Endothelial cell of umbilical vein (primary cell): ENCODE results near the gene PIGA. TPM values are rescaled to one million over a fixed set of nuclear protein-coding genes. Genes with fewer than 3 reads are reported as not detected.
A peak's percentile ranks its signal among the peaks of the same experiment; 100 is the strongest.

Experiments
- BruUV-seq: library from RNA; stranded (reverse); fragments of 400-500 nt; replicated peaks from 2 replicates; lab custom pipeline; 2021; lab: Mats Ljungman, UMichigan
- CTCF ChIA-PET: fragments of 300-600, 350-600 bp; sonication (Branson Sonifier 250); formaldehyde crosslinking; loops from one replicate; lab custom pipeline; 2021; ENCODE audit warnings: antibody characterized with exemption, inconsistent platforms; lab: Charles Lee
- POLR2A ChIA-PET: fragments of 300-600, 350-600 bp; sonication (Branson Sonifier 250); formaldehyde crosslinking; loops from one replicate; lab custom pipeline; 2021; ENCODE audit warnings: antibody characterized with exemption, inconsistent platforms; lab: Charles Lee
- DNase-seq: peaks from one replicate; pipeline ENCODE4 v3.0.0-alpha.2; 2011; ENCODE audit warnings: low read depth, low spot score
- FAIRE-seq: peaks from 2 replicates; lab custom pipeline; 2011; peaks lifted over from hg19 to GRCh38; lab: Jason Lieb, UNC
- H2AFZ ChIP-seq: 2 replicates; pipeline ENCODE4 v1.6.0; 2012; ENCODE audit warnings: low read depth, low read length, control low read depth, inconsistent platforms
- H3K27ac ChIP-seq: 2 replicates; pipeline ENCODE4 v1.5.1; 2011; ENCODE audit warnings: low read depth, mild to moderate bottlenecking, control low read depth, low read length, moderate library complexity; ENCODE audit not compliant: insufficient read depth
- H3K27me3 ChIP-seq, 2 experiments: 2 replicates each; pipeline versions ENCODE4 v1.6.0 to v1.6.1; 2011; ENCODE audit warnings: low read length in 2 of 2, mixed read lengths in 1 of 2; ENCODE audit not compliant: control insufficient read depth in 2 of 2, insufficient read depth in 2 of 2
- H3K36me3 ChIP-seq, 2 experiments: 2 replicates in 1 of 2; 3 replicates in 1 of 2; pipeline ENCODE4 v1.5.1; 2011; ENCODE audit warnings: low read length in 2 of 2, mild to moderate bottlenecking in 1 of 2, moderate library complexity in 1 of 2; ENCODE audit not compliant: control insufficient read depth in 2 of 2, insufficient read depth in 2 of 2; ENCODE audit errors: extremely low read depth in 1 of 2
- H3K4me1 ChIP-seq: 3 replicates; pipeline ENCODE4 v1.5.1; 2011; ENCODE audit warnings: mild to moderate bottlenecking, low read length; ENCODE audit not compliant: control insufficient read depth, insufficient read depth; ENCODE audit errors: extremely low read depth
- H3K4me2 ChIP-seq: 2 replicates; pipeline ENCODE4 v1.6.1; 2011; ENCODE audit warnings: low read length, control low read depth, mixed read lengths; ENCODE audit not compliant: insufficient read depth
- H3K4me3 ChIP-seq, 3 experiments: fragments of 200-600 bp in 1 of 3; sonication (generic), shearing (Covaris generic) in 1 of 3; replicated peaks in 1 of 3; 2 replicates each; pipeline ENCODE4 v1.5.1; 2011 to 2016; ENCODE audit warnings: control low read depth in 3 of 3, low read length in 3 of 3, mild to moderate bottlenecking in 2 of 3, inconsistent platforms in 1 of 3, low read depth in 1 of 3, moderate library complexity in 1 of 3; ENCODE audit not compliant: insufficient read depth in 1 of 3
- H3K79me2 ChIP-seq: 2 replicates; pipeline ENCODE4 v1.6.0; 2012; ENCODE audit warnings: low read length, inconsistent platforms; ENCODE audit not compliant: control insufficient read depth, insufficient read depth
- H3K9ac ChIP-seq: replicated peaks from 2 replicates; pipeline ENCODE3; 2011; ENCODE audit warnings: low read length, control low read depth; ENCODE audit not compliant: insufficient read depth; ENCODE audit errors: extremely low read depth
- H3K9me1 ChIP-seq: replicated peaks from 3 replicates; pipeline ENCODE4 v1.6.0; 2011; ENCODE audit warnings: mild to moderate bottlenecking, low read length; ENCODE audit not compliant: control insufficient read depth, insufficient read depth; ENCODE audit errors: extremely low read depth
- H3K9me3 ChIP-seq: replicated peaks from 2 replicates; pipeline ENCODE4 v1.5.1; 2012; ENCODE audit warnings: low read length, inconsistent platforms; ENCODE audit not compliant: control insufficient read depth, insufficient read depth
- H4K20me1 ChIP-seq: replicated peaks from 2 replicates; pipeline ENCODE3; 2011; ENCODE audit warnings: mild to moderate bottlenecking, low read length; ENCODE audit not compliant: control insufficient read depth, insufficient read depth; ENCODE audit errors: extremely low read depth
- EZH2 ChIP-seq: IDR thresholded peaks from 2 replicates; pipeline ENCODE4 v1.6.1; 2012; ENCODE audit warnings: borderline replicate concordance, low read depth, mild to moderate bottlenecking, moderate library complexity, low read length, inconsistent platforms; ENCODE audit not compliant: severe bottlenecking
- FOS ChIP-seq: IDR thresholded peaks from 2 replicates; pipeline ENCODE4 v1.6.1; 2011; ENCODE audit warnings: mild to moderate bottlenecking, low read length, moderate library complexity, borderline replicate concordance; ENCODE audit not compliant: insufficient read depth
- GATA2 ChIP-seq: IDR thresholded peaks from 2 replicates; pipeline ENCODE4 v1.7.0; 2011; ENCODE audit warnings: low read depth, mild to moderate bottlenecking, moderate library complexity, mixed read lengths, low read length; ENCODE audit not compliant: insufficient read length, insufficient read depth
- JUN ChIP-seq: IDR thresholded peaks from 2 replicates; pipeline ENCODE4 v1.6.1; 2011; ENCODE audit warnings: borderline replicate concordance, low read depth; ENCODE audit not compliant: insufficient read length, insufficient read depth
- MYC ChIP-seq: IDR thresholded peaks from one replicate; pipeline ENCODE4 v1.6.1; 2011; ENCODE audit warnings: mild to moderate bottlenecking, low read depth, low read length
- POLR2A ChIP-seq: IDR thresholded peaks from 2 replicates; pipeline ENCODE4 v1.6.1; 2012; ENCODE audit warnings: low read depth, mild to moderate bottlenecking, control low read depth, low read length
- POLR2AphosphoS5 ChIP-seq: IDR thresholded peaks from 2 replicates; pipeline ENCODE4 v1.6.1; 2012; ENCODE audit warnings: low read depth, mild to moderate bottlenecking, control low read depth, low read length, moderate library complexity; ENCODE audit not compliant: insufficient read depth
- dilution Hi-C: fragments of 300-500 bp; cut with MboI; formaldehyde crosslinking; loops from one replicate; pipeline ENCODE4 v1.15.0; 2019; ENCODE audit warnings: low sequenced_read_pairs; ENCODE audit not compliant: extremely low pct_ligation_motif_present
- intact Hi-C: fragments of 100-400 bp; cut with micrococcal nuclease; formaldehyde crosslinking; loops from one replicate; pipeline ENCODE4 v1.10.0; 2022
- polyA plus RNA-seq, 4 experiments: library from polyadenylated mRNA; depleted of rRNA in 3 of 4; stranded (reverse) in 3 of 4; unstranded in 1 of 4; fragments of >200 nt; gene quantifications; 2 replicates each; pipeline versions ENCODE4 v1.2.1 to v1.2.3, GENCODE V29; 2011 to 2012; ENCODE audit warnings: missing spikeins in 1 of 4
- total RNA-seq: library from RNA; stranded (reverse); gene quantifications from 2 replicates; pipeline ENCODE4 v1.2.3, GENCODE V29; 2021
- TF ChIP-seq, protein P1 (sequence below), 2 donors: IDR thresholded peaks; 1 replicate in 1 of 2; 2 replicates in 1 of 2; pipeline ENCODE4 v1.5.1; 2011; ENCODE audit warnings: low read length in 2 of 2, mild to moderate bottlenecking in 2 of 2, moderate library complexity in 2 of 2, control low read depth in 1 of 2, inconsistent platforms in 1 of 2, low read depth in 1 of 2; ENCODE audit not compliant: insufficient read depth in 1 of 2; ENCODE audit errors: extremely low read depth in 1 of 2
- TF ChIP-seq, protein P2 (sequence below): IDR thresholded peaks from 2 replicates; pipeline ENCODE4 v1.6.1; 2011; ENCODE audit not compliant: insufficient read depth, insufficient read length

Gene PIGA
- total and polyA plus RNA-seq, 2 donors (not counting 3 experiments of a cell fraction or from before 2014, with no cell fraction given) = 4.0 to 12.1 TPM

DNA sequence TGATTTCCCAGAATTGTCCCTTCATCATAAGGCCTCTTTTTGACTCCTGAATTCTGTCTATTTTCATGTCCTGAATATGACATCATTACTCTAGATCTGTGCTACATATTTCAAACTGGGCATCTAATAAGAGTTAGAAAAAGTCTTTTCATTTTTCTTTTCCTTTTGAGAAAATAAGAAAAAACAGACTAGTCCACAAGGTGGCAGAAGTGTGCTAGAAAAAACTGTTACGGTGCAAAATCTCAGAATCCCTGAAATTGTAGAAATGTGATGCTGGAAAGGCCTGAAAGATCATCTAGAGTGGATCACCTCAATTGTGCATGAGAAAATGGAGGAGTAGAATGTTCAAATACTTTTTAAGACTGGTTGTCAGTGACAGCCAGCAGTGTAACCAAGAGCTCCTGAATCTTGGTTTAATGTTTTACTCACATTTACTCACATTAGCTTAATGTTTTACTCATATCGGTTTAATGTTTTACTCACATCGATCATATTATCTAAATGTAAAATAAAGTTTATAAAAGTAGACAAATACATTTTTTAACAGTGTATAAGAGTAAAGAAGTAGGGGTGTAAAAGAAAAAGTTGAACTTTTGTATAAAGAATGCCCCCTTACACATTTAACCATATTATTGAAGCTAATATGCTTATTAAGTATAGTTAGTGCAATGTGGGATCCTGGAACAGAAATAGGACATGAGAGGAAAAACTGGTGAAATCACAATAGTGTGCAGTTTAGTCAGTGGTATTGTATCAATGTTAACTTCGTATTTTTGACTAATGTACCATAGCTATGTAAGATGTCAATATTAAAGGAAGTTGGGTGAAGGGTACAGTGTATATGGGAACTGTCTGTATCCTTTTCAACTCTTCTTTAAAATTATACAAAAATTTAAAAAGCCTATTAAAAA is 35.1 kb downstream of the PIGA start:
- ChIA-PET POLR2A (no interaction called here), CTCF (interaction anchor here (0.8 to 1.7 kb wide), 11 partner anchors 10 to 1261 kb away, joined by 3 to 5 read pairs (median 4); partner anchors contain the start of gene ASB9)
- BruUV-seq = no TSS peak
- Histone ChIP-seq H3K4me3 (no peak overlapping the region), H3K9me1 (no peaks in the 10 kb centered on the region), H3K9ac (peak overlapping the region; percentile 47), H3K9me3 (no peaks in the 10 kb centered on the region), H3K4me2 (peak overlapping the region; percentile 22), H3K27me3 (no peaks in the 10 kb centered on the region), H4K20me1 (no peaks in the 10 kb centered on the region), H3K27ac (peak overlapping the region; percentile 28), H3K4me1 (peaks cover 21% of the 10 kb centered on the region), H3K79me2 (no peaks in the 10 kb centered on the region), H3K36me3 (no peaks in the 10 kb centered on the region), H2AFZ (no peak overlapping the region)
- DNase-seq (peak; percentile 53), FAIRE-seq (peak; percentile 90)
- TF ChIP-seq, protein P1, sequence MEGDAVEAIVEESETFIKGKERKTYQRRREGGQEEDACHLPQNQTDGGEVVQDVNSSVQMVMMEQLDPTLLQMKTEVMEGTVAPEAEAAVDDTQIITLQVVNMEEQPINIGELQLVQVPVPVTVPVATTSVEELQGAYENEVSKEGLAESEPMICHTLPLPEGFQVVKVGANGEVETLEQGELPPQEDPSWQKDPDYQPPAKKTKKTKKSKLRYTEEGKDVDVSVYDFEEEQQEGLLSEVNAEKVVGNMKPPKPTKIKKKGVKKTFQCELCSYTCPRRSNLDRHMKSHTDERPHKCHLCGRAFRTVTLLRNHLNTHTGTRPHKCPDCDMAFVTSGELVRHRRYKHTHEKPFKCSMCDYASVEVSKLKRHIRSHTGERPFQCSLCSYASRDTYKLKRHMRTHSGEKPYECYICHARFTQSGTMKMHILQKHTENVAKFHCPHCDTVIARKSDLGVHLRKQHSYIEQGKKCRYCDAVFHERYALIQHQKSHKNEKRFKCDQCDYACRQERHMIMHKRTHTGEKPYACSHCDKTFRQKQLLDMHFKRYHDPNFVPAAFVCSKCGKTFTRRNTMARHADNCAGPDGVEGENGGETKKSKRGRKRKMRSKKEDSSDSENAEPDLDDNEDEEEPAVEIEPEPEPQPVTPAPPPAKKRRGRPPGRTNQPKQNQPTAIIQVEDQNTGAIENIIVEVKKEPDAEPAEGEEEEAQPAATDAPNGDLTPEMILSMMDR (IDR thresholded peaks at IDR 0.05; ENCODE audit: extremely low read depth in 1 of 2, insufficient read depth in 1 of 2, low read depth in 1 of 2, low read length in 2 of 2) = peak; percentile 12 to 20
- TF ChIP-seq EZH2 = no peak
- intact Hi-C loops (loop anchor here (1.0 to 5.0 kb wide), 4 partner anchors 35 to 169 kb away; partner anchors contain the start of gene PIGA), dilution Hi-C loops (no loop called here)

DNA sequence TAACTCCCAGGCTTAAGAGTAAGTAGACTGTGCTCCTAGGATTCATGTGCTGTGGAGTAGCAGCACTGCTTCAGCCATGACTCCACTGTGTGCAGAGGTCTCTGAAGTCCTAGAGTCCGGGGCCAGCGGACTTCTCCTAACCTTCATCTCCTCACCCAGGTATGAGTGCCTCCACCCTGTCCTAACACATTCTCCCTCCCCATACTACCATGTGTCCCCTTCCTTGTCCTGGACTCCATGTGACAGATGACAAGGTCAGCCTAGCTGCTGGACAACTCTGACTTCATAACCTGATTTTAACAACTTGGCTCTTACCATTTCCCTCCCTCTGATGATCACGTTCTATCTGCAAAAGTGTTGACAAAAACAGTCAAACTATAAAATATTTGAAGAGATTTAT is 36.5 kb downstream of the PIGA start:
- H3K27ac ChIP-seq = peak overlapping the region; percentile 80
- dilution Hi-C loops (no loop called here), intact Hi-C loops (loop anchor here (1.0 kb wide), 1 partner anchor 28 kb away; the partner anchor contains the start of gene ASB9)
- peaks cover 21% of the 10 kb centered on the region for H3K4me1 ChIP-seq
- no peaks in the 10 kb centered on the region for H3K36me3 ChIP-seq
- H3K4me2 ChIP-seq = peak overlapping the region; percentile 36
- H2AFZ ChIP-seq = no peak overlapping the region
- POLR2A ChIA-PET = no interaction called here
- TF ChIP-seq EZH2 = no peak
- no peak for TF ChIP-seq FOS
- no peak for TF ChIP-seq JUN
- TF ChIP-seq, protein P2, sequence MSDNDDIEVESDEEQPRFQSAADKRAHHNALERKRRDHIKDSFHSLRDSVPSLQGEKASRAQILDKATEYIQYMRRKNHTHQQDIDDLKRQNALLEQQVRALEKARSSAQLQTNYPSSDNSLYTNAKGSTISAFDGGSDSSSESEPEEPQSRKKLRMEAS = no peak
- TF ChIP-seq, protein P1 (IDR thresholded peaks at IDR 0.05; ENCODE audit: extremely low read depth in 1 of 2, insufficient read depth in 1 of 2, low read depth in 1 of 2, low read length in 2 of 2) = no peak
- no peak for TF ChIP-seq POLR2A
- no peak for TF ChIP-seq GATA2
- no peak for TF ChIP-seq POLR2AphosphoS5
- TF ChIP-seq MYC = no peak
- no peaks in the 10 kb centered on the region for H4K20me1 ChIP-seq
- FAIRE-seq (no peak), DNase-seq (no peak)
- no peaks in the 10 kb centered on the region for H3K27me3 ChIP-seq
- H3K9me3 ChIP-seq = no peaks in the 10 kb centered on the region
- peak overlapping the region; percentile 60 for H3K9ac ChIP-seq
- BruUV-seq = TSS peak; percentile 40
- H3K9me1 ChIP-seq = no peaks in the 10 kb centered on the region
- H3K79me2 ChIP-seq = no peaks in the 10 kb centered on the region
- CTCF ChIA-PET = interaction anchor here (1.4 kb wide), 1 partner anchor 152 kb away, joined by 3 read pairs; no protein-coding TSS in a partner anchor
- no peak overlapping the region for H3K4me3 ChIP-seq
